ENCODE measurements around the gene A2ML1. TPM values are rescaled to one million over a fixed set of nuclear protein-coding genes. Genes with fewer than 3 reads are reported as not detected.
"Not testable (repeated sequence)": the region's sequence is repeated elsewhere in the genome, so short reads cannot be mapped to it uniquely, and the experiment has no call there.

Gene A2ML1
- total and polyA plus RNA-seq, 7 donors = 0.06 to 0.60 TPM; not detected in 5

DNA sequence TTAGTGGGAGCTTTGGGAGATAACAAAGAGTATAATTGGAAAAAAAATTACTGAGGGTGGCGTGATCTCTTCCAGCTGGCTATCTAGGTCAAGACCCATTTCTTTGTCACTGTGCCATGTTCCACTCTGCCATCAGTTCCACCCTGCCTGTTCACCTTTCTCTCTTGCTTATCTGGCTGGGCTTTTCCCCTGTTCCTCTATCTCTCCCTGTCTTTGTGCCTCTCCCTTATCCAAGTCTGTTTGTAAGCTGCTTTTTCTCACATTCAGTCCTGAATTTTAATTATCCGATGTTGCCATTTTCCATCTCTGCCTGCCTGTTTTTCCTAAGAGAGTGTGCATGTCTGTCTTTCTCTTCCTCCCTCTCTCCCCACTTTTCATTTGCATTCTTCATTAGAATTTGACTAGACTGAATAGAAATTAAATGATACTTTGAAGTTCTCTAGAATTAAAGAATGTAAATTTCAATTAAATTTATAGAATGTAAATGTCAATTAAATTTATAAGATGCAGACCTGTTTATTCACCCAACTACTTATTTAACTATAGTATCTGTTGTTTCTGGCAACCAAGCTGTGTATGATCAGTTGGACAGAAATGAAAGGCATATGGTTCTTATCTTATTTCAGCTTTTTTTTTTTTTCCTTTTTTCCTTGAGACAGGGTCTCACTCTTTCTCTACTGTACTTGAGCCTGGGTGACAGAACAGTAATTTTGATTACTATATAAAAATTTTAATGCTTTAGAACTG lies 40.9 kb upstream of the A2ML1 start:
- H3K27me3 ChIP-seq = no peaks in the 10 kb centered on the region
- 90 to 93% methylated on average over 2 of the region's 2 CpGs for WGBS, 2 donors
- H3K4me1 ChIP-seq = peaks cover 0 to 8% (median 3%) of the 10 kb centered on the region in 4 donors
- H3K9me3 ChIP-seq = no peaks in the 10 kb centered on the region
- intact Hi-C loops (cut with DNase I) = loop anchor here (5.0 kb wide), 1 partner anchor 79 kb away; no protein-coding TSS in a partner anchor
- TF ChIP-seq POLR2AphosphoS5 (IDR thresholded peaks at IDR 0.05) = no peak
- TF ChIP-seq POLR2A (IDR thresholded peaks at IDR 0.05) = no peak
- TF ChIP-seq EP300 (IDR thresholded peaks at IDR 0.05) = no peak
- TF ChIP-seq, protein P1, sequence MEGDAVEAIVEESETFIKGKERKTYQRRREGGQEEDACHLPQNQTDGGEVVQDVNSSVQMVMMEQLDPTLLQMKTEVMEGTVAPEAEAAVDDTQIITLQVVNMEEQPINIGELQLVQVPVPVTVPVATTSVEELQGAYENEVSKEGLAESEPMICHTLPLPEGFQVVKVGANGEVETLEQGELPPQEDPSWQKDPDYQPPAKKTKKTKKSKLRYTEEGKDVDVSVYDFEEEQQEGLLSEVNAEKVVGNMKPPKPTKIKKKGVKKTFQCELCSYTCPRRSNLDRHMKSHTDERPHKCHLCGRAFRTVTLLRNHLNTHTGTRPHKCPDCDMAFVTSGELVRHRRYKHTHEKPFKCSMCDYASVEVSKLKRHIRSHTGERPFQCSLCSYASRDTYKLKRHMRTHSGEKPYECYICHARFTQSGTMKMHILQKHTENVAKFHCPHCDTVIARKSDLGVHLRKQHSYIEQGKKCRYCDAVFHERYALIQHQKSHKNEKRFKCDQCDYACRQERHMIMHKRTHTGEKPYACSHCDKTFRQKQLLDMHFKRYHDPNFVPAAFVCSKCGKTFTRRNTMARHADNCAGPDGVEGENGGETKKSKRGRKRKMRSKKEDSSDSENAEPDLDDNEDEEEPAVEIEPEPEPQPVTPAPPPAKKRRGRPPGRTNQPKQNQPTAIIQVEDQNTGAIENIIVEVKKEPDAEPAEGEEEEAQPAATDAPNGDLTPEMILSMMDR (IDR thresholded peaks at IDR 0.05) = no peak
- no peak overlapping the region for H3K4me3 ChIP-seq
- H3K36me3 ChIP-seq = peaks cover 0 to 15% (median 4%) of the 10 kb centered on the region in 4 donors
- DNase-seq = no peak
- no peak overlapping the region for H3K27ac ChIP-seq

DNA sequence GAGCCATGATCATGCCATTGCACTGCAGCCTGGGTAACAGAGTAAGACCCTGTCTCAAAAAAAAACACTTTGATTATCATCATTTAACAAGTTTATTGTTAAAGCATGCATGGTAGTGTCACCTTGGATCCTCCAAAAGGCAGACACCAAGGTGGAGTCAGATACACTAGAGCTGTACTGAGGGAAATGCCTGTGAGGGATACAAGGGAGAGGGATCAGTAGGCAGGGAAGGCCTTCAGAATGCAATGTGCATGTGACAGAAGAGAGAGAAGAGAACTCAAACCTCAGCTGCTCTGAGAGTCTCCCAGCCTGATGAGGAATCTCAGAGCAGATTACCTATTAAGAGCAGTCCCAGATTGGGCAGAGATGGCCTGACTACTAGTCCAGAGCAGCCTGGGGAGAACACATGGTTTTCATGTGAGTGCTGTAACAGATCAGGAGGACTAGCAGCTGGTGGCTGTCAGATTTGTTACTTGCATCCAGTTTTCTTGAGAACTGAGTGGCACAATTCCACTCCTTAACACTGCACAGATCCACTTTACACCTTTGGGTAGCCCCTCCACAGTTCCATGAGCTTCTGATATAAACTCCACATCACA lies 38.0 kb upstream of the A2ML1 start:
- H3K9me3 ChIP-seq = no peaks in the 10 kb centered on the region
- H3K27me3 ChIP-seq = no peaks in the 10 kb centered on the region
- H3K4me3 ChIP-seq = no peak overlapping the region
- TF ChIP-seq POLR2AphosphoS5 (IDR thresholded peaks at IDR 0.05) (no peak), EP300 (IDR thresholded peaks at IDR 0.05) (no peak), POLR2A (IDR thresholded peaks at IDR 0.05) (no peak)
- TF ChIP-seq, protein P1 (IDR thresholded peaks at IDR 0.05) = no peak
- intact Hi-C loops (cut with DNase I) = loop anchor here (5.0 kb wide), 1 partner anchor 82 kb away; no protein-coding TSS in a partner anchor
- peaks cover 0 to 15% (median 4%) of the 10 kb centered on the region in 4 donors for H3K36me3 ChIP-seq
- H3K4me1 ChIP-seq = peaks cover 0 to 8% (median 3%) of the 10 kb centered on the region in 4 donors
- no peak overlapping the region for H3K27ac ChIP-seq
- DNase-seq = no peak

DNA sequence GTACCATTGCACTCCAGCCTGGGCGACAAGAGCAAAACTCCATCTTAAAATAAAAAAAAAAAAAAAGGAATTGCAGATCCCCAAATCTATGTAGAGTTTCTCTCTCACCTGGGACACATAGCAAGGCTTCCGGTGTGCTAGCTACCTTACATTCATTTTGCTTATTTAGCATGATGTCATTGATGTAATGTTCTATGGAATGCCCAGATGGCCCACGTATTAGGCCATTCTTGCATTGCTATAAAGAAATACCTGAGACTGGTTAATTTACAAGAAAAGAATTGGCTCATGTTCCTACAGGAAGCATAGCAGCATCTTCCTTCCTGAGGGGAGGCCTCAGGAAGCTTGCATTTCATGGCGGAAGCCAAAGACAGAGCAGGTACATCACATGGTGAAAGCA lies 36.9 kb upstream of the A2ML1 start:
- Histone ChIP-seq H3K4me1 (peaks cover 0 to 8% (median 3%) of the 10 kb centered on the region in 4 donors), H3K9me3 (no peaks in the 10 kb centered on the region), H3K27me3 (no peaks in the 10 kb centered on the region), H3K4me3 (no peak overlapping the region), H3K27ac (no peak overlapping the region), H3K36me3 (peaks cover 0 to 15% (median 4%) of the 10 kb centered on the region in 4 donors)
- 86 to 87% methylated on average over 4 of the region's 4 CpGs for WGBS, 2 donors
- DNase-seq = no peak
- intact Hi-C loops (cut with DNase I) = no loop called here
- TF ChIP-seq POLR2AphosphoS5 (IDR thresholded peaks at IDR 0.05) (no peak), EP300 (IDR thresholded peaks at IDR 0.05) (no peak), POLR2A (IDR thresholded peaks at IDR 0.05) (no peak)
- TF ChIP-seq, protein P1 (IDR thresholded peaks at IDR 0.05) = no peak

DNA sequence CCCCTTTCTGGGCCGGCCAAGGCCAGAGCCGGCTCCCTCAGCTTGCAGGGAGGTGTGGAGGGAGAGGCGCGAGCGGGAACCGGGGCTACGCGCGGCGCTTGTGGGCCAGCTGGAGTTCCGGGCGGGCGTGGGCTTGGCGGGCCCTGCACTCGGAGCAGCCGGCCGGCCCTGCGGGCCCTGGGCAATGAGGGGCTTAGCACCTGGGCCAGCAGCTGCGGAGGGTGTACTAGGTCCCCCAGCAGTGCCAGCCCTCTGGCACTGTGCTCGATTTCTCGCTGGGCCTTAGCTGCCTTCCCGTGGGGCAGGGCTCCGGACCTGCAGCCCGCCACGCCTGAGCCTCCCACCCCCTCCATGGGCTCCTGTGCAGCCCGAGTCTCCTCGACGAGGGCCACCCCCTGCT lies 35.2 kb upstream of the A2ML1 start:
- H3K9me3 ChIP-seq; DNase-seq; H3K4me1 ChIP-seq; H3K4me3 ChIP-seq; intact Hi-C loops (cut with DNase I); H3K36me3 ChIP-seq; H3K27ac ChIP-seq; H3K27me3 ChIP-seq: not testable (repeated sequence)
- WGBS, 2 donors = 95 to 97% methylated on average over 28 of the region's 28 CpGs

DNA sequence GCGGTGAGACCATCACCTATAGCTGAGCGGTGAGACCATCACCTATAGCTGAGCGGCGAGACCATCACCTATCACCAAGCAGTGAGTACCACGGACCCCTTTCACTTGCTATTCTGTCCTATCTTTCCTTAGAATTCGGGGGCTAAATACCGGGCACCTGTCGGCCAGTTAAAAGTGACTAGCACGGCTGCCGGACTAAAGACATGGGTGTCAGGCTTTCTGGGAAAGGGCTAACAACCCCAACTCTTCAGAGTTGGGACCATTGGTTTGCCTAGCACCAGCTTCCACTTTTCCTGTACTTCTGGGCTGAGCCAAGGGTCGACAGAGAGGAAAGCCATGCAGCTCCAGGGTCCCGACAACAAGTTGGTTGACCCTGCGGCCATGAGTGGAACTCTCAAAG lies 33.7 kb upstream of the A2ML1 start:
- H3K4me1 ChIP-seq; DNase-seq; H3K9me3 ChIP-seq; H3K36me3 ChIP-seq; intact Hi-C loops (cut with DNase I); H3K27me3 ChIP-seq; H3K27ac ChIP-seq: not testable (repeated sequence)
- WGBS, 2 donors = 76 to 82% methylated on average over 13 of the region's 13 CpGs
- H3K4me3 ChIP-seq = peak overlapping the region in 1 of 4 donors; percentile 13

DNA sequence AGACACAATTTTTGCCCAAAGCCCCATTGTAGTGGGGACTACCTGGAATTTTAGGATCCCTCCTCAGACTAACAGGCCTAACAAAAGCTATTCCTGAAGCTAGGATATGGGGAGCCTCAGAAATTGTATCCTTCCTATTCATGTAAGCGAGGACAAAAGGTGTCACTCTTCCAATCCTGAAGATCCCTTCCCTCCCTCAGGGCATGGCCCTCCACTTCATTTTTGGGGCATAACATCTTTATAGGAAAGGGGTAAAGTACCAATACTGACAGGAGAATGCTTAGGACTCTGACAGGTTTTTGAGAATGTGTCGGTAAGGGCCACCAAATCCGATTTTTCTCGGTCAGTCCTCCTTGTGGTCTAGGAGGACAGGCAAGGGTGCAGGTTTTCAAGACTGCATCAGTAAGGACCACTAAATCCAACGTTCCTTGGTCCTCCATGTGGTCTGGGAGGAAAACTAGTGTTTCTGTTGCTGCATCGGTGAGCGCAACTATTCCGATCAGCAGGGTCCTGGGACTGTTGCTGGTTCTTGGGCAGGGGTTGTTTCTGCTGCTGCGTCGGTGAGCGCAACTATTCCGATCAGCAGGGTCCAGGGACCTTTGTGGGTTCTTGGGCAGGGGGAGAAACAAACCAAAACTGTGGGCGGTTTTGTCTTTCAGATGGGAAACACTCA lies 32.9 kb upstream of the A2ML1 start:
- H3K4me1 ChIP-seq; H3K27ac ChIP-seq; H3K4me3 ChIP-seq; H3K9me3 ChIP-seq; H3K36me3 ChIP-seq; intact Hi-C loops (cut with DNase I); DNase-seq; H3K27me3 ChIP-seq: not testable (repeated sequence)
- WGBS, 2 donors = 82 to 84% methylated on average over 13 of the region's 13 CpGs

DNA sequence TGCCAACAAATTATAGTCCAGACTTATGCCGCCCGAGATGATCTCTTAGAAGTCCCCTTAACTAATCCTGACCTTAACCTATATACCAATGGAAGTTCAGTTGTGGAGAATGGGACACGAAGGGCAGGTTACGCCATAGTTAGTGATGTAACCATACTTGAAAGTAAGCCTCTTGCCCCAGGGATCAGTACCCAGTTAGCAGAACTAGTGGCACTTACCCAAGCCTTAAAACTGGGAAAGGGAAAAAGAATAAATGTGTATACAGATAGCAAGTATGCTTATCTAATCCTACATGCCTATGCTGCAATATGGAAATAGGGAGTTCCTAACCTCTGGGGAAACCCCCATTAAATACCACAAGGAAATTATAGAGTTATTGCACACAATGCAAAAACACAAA lies 29.2 kb upstream of the A2ML1 start:
- H3K4me3 ChIP-seq; H3K36me3 ChIP-seq; intact Hi-C loops (cut with DNase I); H3K27ac ChIP-seq; H3K4me1 ChIP-seq; DNase-seq; H3K27me3 ChIP-seq; H3K9me3 ChIP-seq: not testable (repeated sequence)
- WGBS, 2 donors = 92 to 96% methylated on average over 4 of the region's 4 CpGs

DNA sequence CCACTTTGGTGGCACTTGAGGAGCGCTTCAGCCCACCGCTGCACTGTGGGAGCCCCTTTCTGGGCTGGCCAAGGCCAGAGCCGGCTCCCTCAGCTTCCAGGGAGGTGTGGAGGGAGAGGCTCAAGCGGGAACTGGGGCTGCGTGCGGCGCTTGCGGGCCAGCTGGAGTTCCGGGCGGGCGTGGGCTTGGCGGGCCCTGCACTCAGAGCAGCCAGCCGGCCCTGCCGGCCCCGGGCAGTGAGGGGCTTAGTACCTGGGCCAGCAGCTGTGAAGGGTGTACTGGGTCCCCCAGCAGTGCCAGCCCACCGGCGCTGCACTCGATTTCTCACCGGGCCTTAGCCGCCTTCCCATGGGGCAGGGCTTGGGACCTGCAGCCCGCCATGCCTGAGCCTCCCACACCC lies 27.8 kb upstream of the A2ML1 start:
- H3K4me1 ChIP-seq; H3K27ac ChIP-seq; DNase-seq; H3K4me3 ChIP-seq; H3K9me3 ChIP-seq; H3K27me3 ChIP-seq; H3K36me3 ChIP-seq; intact Hi-C loops (cut with DNase I): not testable (repeated sequence)
- WGBS, 2 donors = 93 to 95% methylated on average over 21 of the region's 21 CpGs
